Peyer's patch (tissue), 4 donors: Measurements from ENCODE around the gene IL1RL2. TPM values are rescaled to one million over a fixed set of nuclear protein-coding genes. Genes with fewer than 3 reads are reported as not detected.

Experiments
- DNase-seq, 3 donors: peaks; one replicate each; pipeline ENCODE4 v3.0.0-alpha.2; 2017 to 2019
- H3K27ac ChIP-seq, 4 donors: fragments of 200-600 bp; sonication (generic); one replicate each; pipeline ENCODE4 v1.5.1; 2016 to 2019
- H3K27me3 ChIP-seq, 2 donors: fragments of 200-600 bp; sonication (generic); one replicate each; pipeline ENCODE4 v1.5.1; 2019
- H3K36me3 ChIP-seq, 3 donors: fragments of 200-600 bp; sonication (generic); one replicate each; pipeline ENCODE4 v1.5.1; 2016 to 2019
- H3K4me1 ChIP-seq, 4 donors: fragments of 200-600 bp; sonication (generic); one replicate each; pipeline ENCODE4 v1.5.1; 2016 to 2019
- H3K4me3 ChIP-seq, 4 donors: fragments of 200-600 bp; sonication (generic); 1 replicate in 3 of 4; 2 replicates in 1 of 4; pipeline ENCODE4 v1.5.1; 2016 to 2019; ENCODE audit warnings: mild to moderate bottlenecking in 1 of 4
- H3K9me3 ChIP-seq, 4 donors: fragments of 200-600 bp; sonication (generic); one replicate each; pipeline ENCODE4 v1.5.1; 2016 to 2019; ENCODE audit warnings: mild to moderate bottlenecking in 1 of 4
- CTCF ChIP-seq, 6 experiments: fragments of 450-650 bp in 4 of 6; fragments of 200-600 bp in 2 of 6; sonication (generic) in 1 of 6; IDR thresholded peaks; one replicate each; pipeline ENCODE4 v1.5.1; 2017 to 2019; ENCODE audit warnings: antibody characterized with exemption in 6 of 6, mild to moderate bottlenecking in 3 of 6, moderate library complexity in 1 of 6
- POLR2A ChIP-seq, 2 donors: fragments of 450-650 bp; IDR thresholded peaks; one replicate each; pipeline ENCODE4 v1.5.1; 2017; ENCODE audit warnings: antibody characterized with exemption in 2 of 2, mild to moderate bottlenecking in 2 of 2, moderate library complexity in 2 of 2
- total RNA-seq, 4 donors: library from RNA; depleted of rRNA; stranded (reverse); fragments of >200 nt; gene quantifications; one replicate each; pipeline ENCODE4 v1.1.0, GENCODE V29; 2016

The IL1RL2 gene
- total RNA-seq, 4 donors from 2014 or later, result 0.57 to 2.5 TPM; not detected in 2

- Histone ChIP-seq H3K36me3 (no peaks in the 10 kb centered on the region), H3K9me3 (no peaks in the 10 kb centered on the region), H3K4me3 (no peak overlapping the region), H3K4me1 (peaks cover 0 to 6% (median 0%) of the 10 kb centered on the region in 4 donors), H3K27me3 (no peaks in the 10 kb centered on the region), H3K27ac (no peak overlapping the region)
- no peak for DNase-seq
- TF ChIP-seq CTCF (IDR thresholded peaks at IDR 0.05) (peak in 1 of 6 experiments; percentile 5), POLR2A (IDR thresholded peaks at IDR 0.05) (no peak)
Measured at GRCh38 chr2:102253753-102254150, 66.9 kb downstream of the IL1RL2 start.

GRCh38 chr2:102256276-102256675 lies 69.5 kb downstream of the IL1RL2 start:
- TF ChIP-seq CTCF (IDR thresholded peaks at IDR 0.05), result no peak
- TF ChIP-seq POLR2A (IDR thresholded peaks at IDR 0.05), result no peak
- DNase-seq, result no peak
- Histone ChIP-seq H3K4me1 (peaks cover 0 to 2% (median 0%) of the 10 kb centered on the region in 4 donors), H3K27me3 (no peaks in the 10 kb centered on the region), H3K36me3 (no peaks in the 10 kb centered on the region), H3K4me3 (no peak overlapping the region), H3K27ac (no peak overlapping the region), H3K9me3 (no peaks in the 10 kb centered on the region)

- Histone ChIP-seq H3K4me1 (no peaks in the 10 kb centered on the region), H3K27ac (no peak overlapping the region), H3K4me3 (no peak overlapping the region), H3K9me3 (no peaks in the 10 kb centered on the region), H3K27me3 (no peaks in the 10 kb centered on the region), H3K36me3 (no peaks in the 10 kb centered on the region)
- no peak for TF ChIP-seq CTCF (IDR thresholded peaks at IDR 0.05)
- no peak for TF ChIP-seq POLR2A (IDR thresholded peaks at IDR 0.05)
- DNase-seq, result no peak
Measured at GRCh38 chr2:102256874-102257462, 70.1 kb downstream of the IL1RL2 start.

- TF ChIP-seq POLR2A (IDR thresholded peaks at IDR 0.05) (no peak), CTCF (IDR thresholded peaks at IDR 0.05) (no peak)
- H3K4me3 ChIP-seq, result no peak overlapping the region
- H3K27me3 ChIP-seq, result no peaks in the 10 kb centered on the region
- no peaks in the 10 kb centered on the region for H3K9me3 ChIP-seq
- no peak overlapping the region for H3K27ac ChIP-seq
- no peaks in the 10 kb centered on the region for H3K36me3 ChIP-seq
- DNase-seq, result no peak
- no peaks in the 10 kb centered on the region for H3K4me1 ChIP-seq
Measured at GRCh38 chr2:102258025-102258385, 71.2 kb downstream of the IL1RL2 start.

- Histone ChIP-seq H3K4me3 (no peak overlapping the region), H3K27ac (no peak overlapping the region), H3K4me1 (no peaks in the 10 kb centered on the region), H3K9me3 (no peaks in the 10 kb centered on the region), H3K27me3 (no peaks in the 10 kb centered on the region), H3K36me3 (no peaks in the 10 kb centered on the region)
- TF ChIP-seq CTCF (IDR thresholded peaks at IDR 0.05), result no peak
- no peak for TF ChIP-seq POLR2A (IDR thresholded peaks at IDR 0.05)
- no peak for DNase-seq
Measured at GRCh38 chr2:102258386-102259074, 71.7 kb downstream of the IL1RL2 start.
